C4-2B (cell line): ENCODE data around the gene HCAR2.

Experiments used
- ZFX ChIP-seq: fragments of 450-650 bp; IDR thresholded peaks from 2 replicates; pipeline ENCODE4 v1.6.1; 2017
- TF ChIP-seq, protein P1 (sequence below): fragments of 450-650 bp; conservative IDR thresholded peaks from 2 replicates; pipeline ENCODE4 v1.5.1; 2017; ENCODE audit warnings: mild to moderate bottlenecking

GRCh38 chr12:122732611-122733010, 29.5 kb upstream of the HCAR2 start:
- TF ChIP-seq, protein P1, sequence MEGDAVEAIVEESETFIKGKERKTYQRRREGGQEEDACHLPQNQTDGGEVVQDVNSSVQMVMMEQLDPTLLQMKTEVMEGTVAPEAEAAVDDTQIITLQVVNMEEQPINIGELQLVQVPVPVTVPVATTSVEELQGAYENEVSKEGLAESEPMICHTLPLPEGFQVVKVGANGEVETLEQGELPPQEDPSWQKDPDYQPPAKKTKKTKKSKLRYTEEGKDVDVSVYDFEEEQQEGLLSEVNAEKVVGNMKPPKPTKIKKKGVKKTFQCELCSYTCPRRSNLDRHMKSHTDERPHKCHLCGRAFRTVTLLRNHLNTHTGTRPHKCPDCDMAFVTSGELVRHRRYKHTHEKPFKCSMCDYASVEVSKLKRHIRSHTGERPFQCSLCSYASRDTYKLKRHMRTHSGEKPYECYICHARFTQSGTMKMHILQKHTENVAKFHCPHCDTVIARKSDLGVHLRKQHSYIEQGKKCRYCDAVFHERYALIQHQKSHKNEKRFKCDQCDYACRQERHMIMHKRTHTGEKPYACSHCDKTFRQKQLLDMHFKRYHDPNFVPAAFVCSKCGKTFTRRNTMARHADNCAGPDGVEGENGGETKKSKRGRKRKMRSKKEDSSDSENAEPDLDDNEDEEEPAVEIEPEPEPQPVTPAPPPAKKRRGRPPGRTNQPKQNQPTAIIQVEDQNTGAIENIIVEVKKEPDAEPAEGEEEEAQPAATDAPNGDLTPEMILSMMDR = no peak
- no peak for TF ChIP-seq ZFX
